ENCODE results near the gene INPP4A. TPM values are rescaled to one million over a fixed set of nuclear protein-coding genes. Genes with fewer than 3 reads are reported as not detected.

Gene INPP4A
- total and polyA plus RNA-seq, 12 donors = 3.8 to 31.2 (median 21.1) TPM

DNA sequence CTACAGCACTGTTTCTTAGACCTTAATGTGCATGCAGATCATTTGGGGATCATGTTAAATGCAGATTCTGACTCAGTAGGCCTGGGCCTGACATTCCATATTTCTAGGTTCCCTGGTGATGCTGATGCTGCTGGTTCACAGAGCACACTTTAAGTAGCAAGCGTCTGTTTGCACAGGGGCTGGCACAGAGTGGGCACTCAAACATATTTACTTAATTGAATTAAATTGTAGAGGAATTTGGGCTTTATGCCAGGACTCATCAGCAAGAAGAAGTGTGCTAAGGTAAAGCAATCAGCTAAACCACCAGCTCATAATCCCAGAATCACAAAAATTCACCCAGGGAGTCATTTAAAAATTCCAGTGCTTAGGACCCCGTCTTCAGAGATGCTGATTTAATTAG is 25.1 kb upstream of the INPP4A start:
- Histone ChIP-seq H3K27me3 (no peaks in the 10 kb centered on the region), H3K4me3 (no peak overlapping the region), H3K36me3 (no peaks in the 10 kb centered on the region), H3K27ac (peak overlapping the region in 2 of 10 donors; percentile 21 to 37), H3K9me3 (peaks cover 0 to 17% (median 8%) of the 10 kb centered on the region in 11 donors), H3K4me1 (peaks cover 0 to 16% (median 4%) of the 10 kb centered on the region in 9 donors)
- TF ChIP-seq, protein P1, sequence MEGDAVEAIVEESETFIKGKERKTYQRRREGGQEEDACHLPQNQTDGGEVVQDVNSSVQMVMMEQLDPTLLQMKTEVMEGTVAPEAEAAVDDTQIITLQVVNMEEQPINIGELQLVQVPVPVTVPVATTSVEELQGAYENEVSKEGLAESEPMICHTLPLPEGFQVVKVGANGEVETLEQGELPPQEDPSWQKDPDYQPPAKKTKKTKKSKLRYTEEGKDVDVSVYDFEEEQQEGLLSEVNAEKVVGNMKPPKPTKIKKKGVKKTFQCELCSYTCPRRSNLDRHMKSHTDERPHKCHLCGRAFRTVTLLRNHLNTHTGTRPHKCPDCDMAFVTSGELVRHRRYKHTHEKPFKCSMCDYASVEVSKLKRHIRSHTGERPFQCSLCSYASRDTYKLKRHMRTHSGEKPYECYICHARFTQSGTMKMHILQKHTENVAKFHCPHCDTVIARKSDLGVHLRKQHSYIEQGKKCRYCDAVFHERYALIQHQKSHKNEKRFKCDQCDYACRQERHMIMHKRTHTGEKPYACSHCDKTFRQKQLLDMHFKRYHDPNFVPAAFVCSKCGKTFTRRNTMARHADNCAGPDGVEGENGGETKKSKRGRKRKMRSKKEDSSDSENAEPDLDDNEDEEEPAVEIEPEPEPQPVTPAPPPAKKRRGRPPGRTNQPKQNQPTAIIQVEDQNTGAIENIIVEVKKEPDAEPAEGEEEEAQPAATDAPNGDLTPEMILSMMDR (IDR thresholded peaks at IDR 0.05) = no peak
- no peak for DNase-seq
- ATAC-seq = no peak
- intact Hi-C loops (cut with DNase I) = loop anchor here in 9 of 10 donors (5.0 to 10.0 kb wide), 8 partner anchors 93 to 415 kb away; partner anchors contain the start of genes COA5 (in 3 of the 9) and UNC50 (in 3 of the 9)
- 77 to 78% methylated on average over 2 of the region's 2 CpGs for WGBS, 2 donors

DNA sequence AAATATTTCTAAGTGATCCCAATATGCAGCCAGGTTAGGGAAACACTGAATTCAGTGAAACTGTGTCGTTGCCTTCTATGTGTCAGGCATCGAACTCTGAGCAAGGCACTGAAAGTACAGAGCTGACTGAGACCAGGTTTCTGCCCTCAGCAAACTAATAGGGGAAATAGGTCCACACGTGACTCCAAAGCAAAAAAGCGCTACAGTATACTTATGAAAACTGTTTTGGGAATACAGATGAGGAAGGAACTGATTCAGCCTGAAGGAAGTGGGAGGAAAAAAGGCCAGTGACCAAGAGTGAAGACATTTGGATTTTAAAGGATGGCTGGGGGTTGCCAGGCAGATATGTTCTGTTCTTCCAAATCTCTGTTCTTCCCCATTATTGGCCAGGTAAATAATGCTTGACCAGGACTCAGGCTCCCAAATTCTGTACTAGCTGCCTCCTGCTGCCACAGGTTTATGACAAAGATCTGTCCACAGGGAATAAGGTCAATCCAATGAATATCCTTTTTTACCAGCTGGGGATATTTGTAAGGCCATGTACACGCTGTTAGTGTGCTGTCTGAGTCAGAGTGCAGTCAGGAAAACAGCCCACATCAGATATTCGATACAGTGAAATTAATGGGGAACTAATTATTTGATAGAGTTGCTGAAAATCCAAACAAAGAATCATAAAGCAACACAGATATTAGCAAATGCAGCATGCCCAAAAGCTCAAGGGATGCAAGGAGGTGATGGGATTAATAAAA is 24.5 kb upstream of the INPP4A start:
- peak in 5 of 8 donors; percentile 22 to 87 (median 35) for ATAC-seq
- intact Hi-C loops (cut with DNase I) = loop anchor here in 9 of 10 donors (5.0 to 10.0 kb wide), 8 partner anchors 92 to 415 kb away; partner anchors contain the start of genes COA5 (in 3 of the 9) and UNC50 (in 3 of the 9)
- peak overlapping the region in 3 of 10 donors; percentile 37 to 58 (median 47) for H3K27ac ChIP-seq
- 60 to 63% methylated on average over 6 of the region's 6 CpGs for WGBS, 2 donors
- H3K36me3 ChIP-seq = no peaks in the 10 kb centered on the region
- DNase-seq = no peak
- no peaks in the 10 kb centered on the region for H3K27me3 ChIP-seq
- peaks cover 0 to 16% (median 4%) of the 10 kb centered on the region in 9 donors for H3K4me1 ChIP-seq
- TF ChIP-seq, protein P1 (IDR thresholded peaks at IDR 0.05) = no peak
- H3K9me3 ChIP-seq = peaks cover 0 to 17% (median 8%) of the 10 kb centered on the region in 11 donors
- no peak overlapping the region for H3K4me3 ChIP-seq

DNA sequence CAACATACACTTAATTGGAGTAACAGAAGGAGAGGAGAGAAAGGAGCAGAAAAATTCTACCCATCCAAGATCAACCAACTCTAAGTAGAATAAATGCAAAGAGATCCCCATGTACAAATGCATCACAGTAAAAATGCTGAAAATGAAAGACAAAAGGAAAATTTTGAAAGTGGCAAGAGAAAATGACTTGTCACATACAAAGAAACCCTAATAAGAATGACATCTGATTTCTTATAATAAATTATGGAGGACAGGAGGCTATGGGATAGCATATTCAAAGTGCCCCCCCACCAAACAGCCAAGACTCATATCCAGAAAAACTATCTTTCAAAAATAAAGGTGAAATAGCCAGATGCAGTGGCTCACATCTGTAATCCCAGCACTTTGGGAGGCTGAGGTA is 22.2 kb upstream of the INPP4A start:
- intact Hi-C loops (cut with DNase I) = no loop called here
- ATAC-seq = no peak
- no peak overlapping the region for H3K27ac ChIP-seq

GRCh38 chr2:98426771-98427170 is 17.9 kb upstream of the INPP4A start:
- Histone ChIP-seq H3K4me1 (no peaks in the 10 kb centered on the region), H3K4me3 (no peak overlapping the region), H3K36me3 (no peaks in the 10 kb centered on the region), H3K27me3 (no peaks in the 10 kb centered on the region), H3K27ac (no peak overlapping the region), H3K9me3 (peaks cover 0 to 17% (median 8%) of the 10 kb centered on the region in 11 donors)
- ATAC-seq (no peak), DNase-seq (no peak)
- TF ChIP-seq, protein P1 (IDR thresholded peaks at IDR 0.05) = no peak
- WGBS, 2 donors = 90 to 92% methylated on average over 5 of the region's 5 CpGs
- intact Hi-C loops (cut with DNase I) = no loop called here

More for the DNA sequence above, 22.2 kb upstream of the INPP4A start:
- no peak for DNase-seq
- no peak overlapping the region for H3K4me3 ChIP-seq
- TF ChIP-seq, protein P1 (IDR thresholded peaks at IDR 0.05) = no peak
- H3K27me3 ChIP-seq = no peaks in the 10 kb centered on the region
- H3K9me3 ChIP-seq = peaks cover 0 to 17% (median 8%) of the 10 kb centered on the region in 11 donors
- H3K36me3 ChIP-seq = no peaks in the 10 kb centered on the region
- peaks cover 0 to 16% (median 4%) of the 10 kb centered on the region in 9 donors for H3K4me1 ChIP-seq
